ENCODE measurements around the gene RHAG.
"Not testable (repeated sequence)": the region's sequence is repeated elsewhere in the genome, so short reads cannot be mapped to it uniquely, and the experiment has no call there.

Gene RHAG

GRCh38 chr6:49635480-49635879 lies 1.2 kb downstream of the RHAG start:
- no peak for DNase-seq

GRCh38 chr6:49634836-49635218 lies 1.8 kb downstream of the RHAG start:
- DNase-seq, result no peak

GRCh38 chr6:49634092-49634835 lies 2.4 kb downstream of the RHAG start:
- DNase-seq, result no peak

- DNase-seq, result no peak
Measured at GRCh38 chr6:49633541-49633940, 3.1 kb downstream of the RHAG start.

GRCh38 chr6:49632727-49633126 lies 3.9 kb downstream of the RHAG start:
- no peak for DNase-seq

GRCh38 chr6:49629485-49630088 lies 7.1 kb downstream of the RHAG start:
- not testable (repeated sequence) for DNase-seq

GRCh38 chr6:49626811-49627210 lies 9.8 kb downstream of the RHAG start:
- no peak for DNase-seq

GRCh38 chr6:49618257-49618656 lies 18.4 kb downstream of the RHAG start:
- DNase-seq, result no peak

GRCh38 chr6:49614144-49614543 lies 22.5 kb downstream of the RHAG start:
- DNase-seq, result not testable (repeated sequence)

GRCh38 chr6:49609285-49609684 lies 27.4 kb downstream of the RHAG start:
- no peak for DNase-seq

- DNase-seq, result not testable (repeated sequence)
Measured at GRCh38 chr6:49608275-49608674, 28.4 kb downstream of the RHAG start.

GRCh38 chr6:49607391-49607982 lies 29.2 kb downstream of the RHAG start:
- DNase-seq, result no peak

GRCh38 chr6:49606721-49607390 lies 29.8 kb downstream of the RHAG start:
- peak; percentile 68 for DNase-seq

- not testable (repeated sequence) for DNase-seq
Measured at GRCh38 chr6:49604080-49604479, 32.6 kb downstream of the RHAG start.

GRCh38 chr6:49587262-49587661 lies 49.4 kb downstream of the RHAG start:
- not testable (repeated sequence) for DNase-seq

GRCh38 chr6:49582529-49582928 lies 54.1 kb downstream of the RHAG start:
- no peak for DNase-seq

GRCh38 chr6:49579649-49580048 lies 57.0 kb downstream of the RHAG start:
- DNase-seq, result no peak

GRCh38 chr6:49576618-49577017 lies 60.0 kb downstream of the RHAG start:
- DNase-seq, result no peak

- DNase-seq, result no peak
Measured at GRCh38 chr6:49570474-49571079, 66.1 kb downstream of the RHAG start.

GRCh38 chr6:49565855-49566254 lies 70.8 kb downstream of the RHAG start:
- no peak for DNase-seq

- DNase-seq, result no peak
Measured at GRCh38 chr6:49565261-49565660, 71.4 kb downstream of the RHAG start.

- no peak for DNase-seq
Measured at GRCh38 chr6:49564552-49564951, 72.1 kb downstream of the RHAG start.
